Measurements from ENCODE around the gene UNK. TPM values are rescaled to one million over a fixed set of nuclear protein-coding genes. Genes with fewer than 3 reads are reported as not detected.

Gene UNK
- total RNA-seq, 1 experiment from 2014 or later = 15.6 TPM

DNA sequence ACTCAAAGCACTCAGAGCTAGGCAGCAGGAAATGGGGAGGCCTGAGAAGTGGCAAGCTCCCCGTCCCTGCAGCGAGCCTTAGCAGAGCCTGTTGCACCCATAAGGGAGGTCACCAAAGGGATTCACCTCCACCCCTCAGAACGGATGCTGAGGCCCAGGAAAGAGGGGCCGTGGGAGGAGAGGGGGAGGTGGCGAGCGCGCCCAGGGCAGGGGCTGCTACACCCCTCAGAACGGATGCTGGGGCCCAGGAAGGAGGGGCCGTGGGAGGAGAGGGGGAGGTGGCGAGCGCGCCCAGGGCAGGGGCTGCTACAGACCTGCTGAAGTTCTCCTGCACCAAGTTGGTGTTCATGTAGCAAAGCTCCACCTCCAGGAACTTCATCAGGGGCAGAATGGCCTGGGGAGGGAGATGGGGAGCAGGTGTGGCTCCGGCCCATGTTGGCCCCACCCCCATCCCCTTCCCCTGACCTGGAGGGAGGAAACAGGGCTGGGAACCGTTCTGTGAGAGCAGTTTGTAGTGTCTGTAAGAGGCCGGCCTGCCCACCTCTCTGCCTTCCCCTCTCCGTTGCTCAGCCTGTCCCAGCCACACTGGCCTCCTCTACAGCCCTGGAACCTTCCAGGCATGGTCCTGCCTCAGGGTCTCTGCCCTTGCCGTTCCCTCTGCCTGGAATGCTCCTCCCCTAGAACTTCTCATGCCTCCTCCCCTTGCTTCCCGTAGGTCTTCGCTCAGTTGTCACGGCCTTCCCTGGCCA lies 48.2 kb downstream of the UNK start:
- no peak for DNase-seq (ENCODE audit: low read depth)

DNA sequence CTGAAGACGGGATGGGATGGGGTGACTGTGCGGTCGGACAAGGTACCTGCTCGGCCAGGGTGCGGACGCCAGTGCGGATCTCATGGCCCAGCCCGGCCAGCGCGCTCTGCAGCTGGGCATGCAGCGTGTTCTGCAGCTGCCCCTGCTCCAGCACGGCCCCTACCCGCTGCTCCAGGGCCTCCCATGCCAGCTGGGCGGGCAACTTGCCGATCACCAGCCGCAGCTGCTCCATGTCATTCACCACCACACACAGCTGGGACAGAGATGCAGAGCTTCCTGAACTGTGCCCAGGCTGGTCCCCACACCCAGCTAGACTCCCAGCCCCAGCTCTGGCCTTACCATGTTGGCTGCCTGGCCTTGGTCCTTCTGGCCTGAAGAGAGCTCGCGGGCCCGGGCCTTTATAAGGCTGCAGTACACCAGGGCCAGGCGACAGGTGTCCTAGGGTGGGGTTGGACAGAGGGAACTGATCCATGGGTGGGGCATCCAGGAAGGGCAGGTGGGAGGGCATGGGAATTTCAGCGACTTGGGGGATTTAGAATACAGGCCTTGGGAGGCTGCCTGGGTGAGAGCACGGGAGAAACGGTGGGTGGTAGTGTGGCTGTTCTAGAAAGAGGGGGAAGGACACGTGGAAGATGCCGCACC lies 49.8 kb downstream of the UNK start:
- DNase-seq (ENCODE audit: low read depth) = no peak

DNA sequence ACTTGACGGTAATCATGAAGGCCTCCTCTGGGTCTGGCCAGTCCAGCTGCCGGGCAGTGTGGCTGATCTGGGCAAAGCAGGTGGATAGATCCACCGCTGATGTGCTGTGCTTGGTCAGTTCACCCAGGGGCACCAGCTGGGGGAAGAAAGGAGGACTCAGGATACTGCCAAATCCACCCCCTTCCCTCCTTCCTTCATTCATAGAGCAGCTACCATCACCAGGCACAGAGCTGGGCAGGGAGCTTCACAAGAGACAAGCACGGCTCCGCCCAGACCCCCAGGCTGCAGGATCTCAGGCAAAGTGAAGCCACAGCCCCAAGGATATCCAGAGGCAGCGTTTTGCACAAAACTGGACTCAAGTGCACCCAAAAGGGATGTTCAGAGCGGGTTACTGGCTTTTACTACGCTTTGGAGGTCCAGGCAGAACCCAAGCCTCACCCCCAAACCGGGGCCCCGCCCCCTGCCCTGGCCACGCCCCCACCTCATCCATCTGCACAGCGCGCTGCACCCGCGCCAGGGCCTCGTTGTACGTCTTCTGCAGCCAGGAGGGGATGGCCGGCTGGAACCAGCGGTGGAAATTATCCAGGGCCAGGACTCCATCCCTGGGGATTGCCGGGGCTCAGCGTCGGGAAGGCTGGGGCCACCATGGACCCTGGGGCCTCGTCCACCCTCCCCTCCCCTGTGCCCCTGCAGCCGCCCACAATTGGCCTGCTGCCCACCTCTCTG lies 50.5 kb downstream of the UNK start:
- DNase-seq (ENCODE audit: low read depth) = no peak

DNA sequence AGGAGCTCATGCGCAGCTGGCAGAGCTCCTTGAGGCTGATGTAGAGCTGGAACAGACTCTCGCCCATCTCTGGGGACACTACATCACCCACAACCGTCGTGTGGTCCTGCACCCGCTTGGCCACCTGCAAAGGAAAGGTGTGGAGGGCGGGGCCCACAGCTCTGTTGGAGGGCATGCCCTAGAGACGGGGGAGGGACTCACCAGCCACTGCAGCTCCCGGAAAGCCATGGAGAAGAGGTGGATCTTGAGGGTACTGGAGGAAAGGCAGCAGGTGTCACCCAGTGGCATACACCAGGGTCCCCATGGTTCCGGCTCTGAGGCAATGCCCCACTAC lies 51.0 kb downstream of the UNK start:
- DNase-seq (ENCODE audit: low read depth) = no peak

DNA sequence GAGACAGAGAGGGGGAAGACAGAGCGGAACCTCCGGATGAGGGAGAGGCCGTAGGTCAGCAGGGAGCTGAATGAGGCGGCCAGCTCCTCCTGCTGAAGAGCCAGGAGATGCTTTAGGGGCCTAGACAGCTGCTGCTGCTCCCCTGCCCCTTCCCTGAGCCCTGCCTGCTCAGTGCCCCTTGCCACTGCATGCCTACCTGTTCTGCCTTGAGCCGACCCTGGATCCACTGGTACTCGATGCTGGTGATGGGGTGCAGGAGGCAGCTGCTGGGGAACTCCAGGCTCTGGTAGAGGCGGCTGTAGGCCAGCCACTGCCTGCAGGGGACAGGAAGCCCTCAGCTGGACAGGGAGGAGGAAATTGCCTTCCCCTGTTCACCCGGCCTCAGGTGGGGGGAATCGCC lies 52.0 kb downstream of the UNK start:
- no peak for DNase-seq (ENCODE audit: low read depth)

DNA sequence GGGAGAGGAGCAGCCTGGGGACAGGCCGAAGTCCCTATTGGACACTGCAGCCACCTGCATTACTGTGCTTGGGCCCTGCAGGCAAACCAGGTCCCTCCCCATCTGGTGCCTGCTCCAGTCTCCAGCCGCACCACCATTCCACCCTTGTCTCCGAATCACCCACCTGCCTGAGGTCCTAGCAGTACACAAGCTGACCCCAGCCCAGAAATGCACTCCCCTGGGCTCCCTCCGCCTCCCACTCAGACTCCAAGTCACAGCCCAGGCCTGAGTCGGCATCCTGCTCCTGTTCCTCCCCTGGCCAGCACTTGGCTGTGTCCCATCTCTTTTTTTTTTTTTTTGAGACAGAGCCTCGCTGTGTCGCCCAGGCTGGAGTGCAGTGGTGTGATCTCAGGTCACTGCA lies 53.3 kb downstream of the UNK start:
- no peak for DNase-seq (ENCODE audit: low read depth)

DNA sequence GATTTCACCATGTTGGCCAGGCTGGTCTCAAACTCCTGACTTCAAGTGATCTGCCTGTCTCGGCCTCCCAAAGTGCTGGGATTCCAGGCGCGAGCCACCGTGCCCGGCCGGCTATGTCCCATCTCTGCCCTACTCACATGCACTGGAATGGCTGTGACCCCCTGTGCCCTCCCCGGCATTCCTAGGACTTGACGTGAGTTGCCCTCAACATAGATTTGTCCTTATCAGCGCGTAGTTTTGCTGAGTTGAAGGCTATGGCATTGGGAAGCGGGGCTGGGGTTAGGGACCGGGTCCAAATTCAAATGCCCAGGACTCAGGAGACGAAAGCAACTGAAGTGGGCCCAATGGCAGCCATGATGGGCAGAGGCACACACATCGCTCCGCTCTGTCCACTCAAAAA lies 53.8 kb downstream of the UNK start:
- no peak for DNase-seq (ENCODE audit: low read depth)

DNA sequence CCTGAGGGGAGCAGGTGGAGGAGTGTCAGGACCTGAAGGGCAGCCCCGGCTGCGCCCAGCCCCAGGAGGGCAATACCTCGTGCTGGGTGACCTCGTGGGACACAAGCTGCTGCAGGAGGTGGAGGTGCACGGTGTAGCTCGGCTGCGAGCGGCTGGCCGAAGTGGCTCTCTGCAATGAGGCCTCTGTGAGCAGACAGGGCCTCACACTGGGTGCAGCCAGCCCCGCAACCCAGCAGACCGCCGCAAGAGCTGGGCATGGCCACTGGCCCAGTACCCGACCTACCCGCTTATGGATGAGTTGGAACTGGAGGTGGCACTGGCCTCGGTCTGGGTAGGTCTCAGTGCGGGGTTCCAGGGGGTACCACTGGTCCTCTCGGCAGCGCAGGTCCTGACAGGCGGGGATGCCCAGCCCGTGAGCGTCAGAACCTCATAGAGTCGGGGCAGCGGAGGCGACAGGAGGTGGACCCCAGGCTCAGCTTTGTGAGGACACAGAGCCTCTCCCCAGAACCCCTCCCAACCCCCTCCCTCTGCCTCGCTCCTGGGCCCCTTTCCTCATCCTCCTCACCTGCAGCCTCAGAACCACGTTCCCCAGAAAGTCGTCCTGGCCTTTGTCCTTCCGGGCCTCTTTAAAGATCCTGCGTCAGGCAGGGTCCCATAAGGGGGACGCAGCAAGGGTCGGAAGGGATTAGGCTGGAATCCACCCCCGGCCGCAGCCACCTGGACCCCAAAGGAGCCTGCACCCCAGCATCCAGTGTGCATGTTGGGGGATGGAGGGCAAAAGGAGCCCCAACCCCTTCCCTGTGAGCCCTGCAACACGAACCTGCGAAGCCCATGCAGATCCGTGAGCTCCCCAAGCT lies 55.6 kb downstream of the UNK start:
- no peak for DNase-seq (ENCODE audit: low read depth)

DNA sequence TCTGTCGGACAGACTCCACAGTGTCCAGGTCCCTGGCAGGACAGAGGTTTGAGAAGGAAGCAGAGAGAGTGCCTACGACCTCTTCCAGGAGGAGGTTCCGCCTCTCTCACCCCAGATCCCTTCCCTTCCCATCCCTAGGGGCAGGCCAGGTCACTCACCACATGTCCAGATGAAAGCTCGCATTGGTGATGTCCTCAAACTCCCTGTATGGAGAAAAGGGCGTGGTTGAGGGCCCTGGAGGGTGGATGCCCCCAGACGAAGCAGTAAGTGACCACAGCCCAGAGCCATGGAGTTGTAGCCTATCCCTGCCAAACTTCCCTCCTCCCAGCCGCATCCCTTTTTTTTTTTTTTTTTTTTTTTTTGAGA lies 56.2 kb downstream of the UNK start:
- peak; percentile 36 for DNase-seq (ENCODE audit: low read depth)

DNA sequence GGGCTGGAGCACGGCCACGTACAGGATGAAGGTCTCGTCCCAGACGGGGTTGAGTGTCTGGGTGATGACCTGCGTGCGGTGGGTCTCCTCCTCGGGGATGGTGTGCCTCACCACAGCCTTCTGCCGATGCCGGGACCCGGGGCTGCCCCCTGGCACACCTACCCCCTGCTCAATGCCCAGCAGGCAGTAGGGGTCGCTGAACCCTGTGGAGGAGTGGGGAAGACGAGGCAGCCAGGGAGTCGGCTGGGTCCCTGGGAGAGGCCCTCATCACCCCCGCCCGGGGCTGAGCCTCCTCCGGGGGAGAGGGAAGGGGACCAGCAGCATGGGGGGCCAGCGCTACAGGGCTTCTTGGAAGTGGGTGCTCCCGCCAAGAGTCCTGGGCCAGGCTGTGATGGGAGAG lies 57.8 kb downstream of the UNK start:
- no peak for DNase-seq (ENCODE audit: low read depth)

DNA sequence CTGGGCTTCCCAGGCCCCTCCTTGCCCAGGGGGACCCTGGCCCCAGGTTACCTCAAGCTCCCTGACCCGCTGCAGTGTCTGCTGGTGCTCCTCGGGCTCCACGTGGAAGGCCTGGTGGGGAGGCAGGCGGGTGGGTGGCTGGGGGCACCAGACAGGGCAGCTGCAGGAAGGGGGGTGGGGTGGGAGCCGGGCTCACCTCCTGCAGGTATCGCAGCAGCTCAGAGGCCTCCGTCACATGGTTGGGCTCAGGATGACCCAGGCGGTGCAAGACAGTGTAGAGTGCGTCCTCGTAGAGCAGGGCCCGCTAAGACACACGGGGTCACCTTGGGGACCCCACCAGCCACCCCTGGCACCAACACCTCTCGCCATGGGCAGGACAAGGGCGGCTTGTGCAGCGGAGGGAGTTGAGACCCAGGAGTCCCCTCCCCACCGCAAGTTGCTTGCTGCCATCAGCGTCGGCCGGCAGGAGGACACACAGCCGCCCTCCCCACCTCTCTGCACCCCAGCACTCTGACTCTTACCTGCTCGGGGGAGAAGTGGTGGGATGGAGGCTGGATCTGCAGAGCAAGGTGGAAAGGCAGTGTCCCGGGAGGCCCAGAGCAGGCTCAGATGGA lies 58.5 kb downstream of the UNK start:
- DNase-seq (ENCODE audit: low read depth) = no peak

DNA sequence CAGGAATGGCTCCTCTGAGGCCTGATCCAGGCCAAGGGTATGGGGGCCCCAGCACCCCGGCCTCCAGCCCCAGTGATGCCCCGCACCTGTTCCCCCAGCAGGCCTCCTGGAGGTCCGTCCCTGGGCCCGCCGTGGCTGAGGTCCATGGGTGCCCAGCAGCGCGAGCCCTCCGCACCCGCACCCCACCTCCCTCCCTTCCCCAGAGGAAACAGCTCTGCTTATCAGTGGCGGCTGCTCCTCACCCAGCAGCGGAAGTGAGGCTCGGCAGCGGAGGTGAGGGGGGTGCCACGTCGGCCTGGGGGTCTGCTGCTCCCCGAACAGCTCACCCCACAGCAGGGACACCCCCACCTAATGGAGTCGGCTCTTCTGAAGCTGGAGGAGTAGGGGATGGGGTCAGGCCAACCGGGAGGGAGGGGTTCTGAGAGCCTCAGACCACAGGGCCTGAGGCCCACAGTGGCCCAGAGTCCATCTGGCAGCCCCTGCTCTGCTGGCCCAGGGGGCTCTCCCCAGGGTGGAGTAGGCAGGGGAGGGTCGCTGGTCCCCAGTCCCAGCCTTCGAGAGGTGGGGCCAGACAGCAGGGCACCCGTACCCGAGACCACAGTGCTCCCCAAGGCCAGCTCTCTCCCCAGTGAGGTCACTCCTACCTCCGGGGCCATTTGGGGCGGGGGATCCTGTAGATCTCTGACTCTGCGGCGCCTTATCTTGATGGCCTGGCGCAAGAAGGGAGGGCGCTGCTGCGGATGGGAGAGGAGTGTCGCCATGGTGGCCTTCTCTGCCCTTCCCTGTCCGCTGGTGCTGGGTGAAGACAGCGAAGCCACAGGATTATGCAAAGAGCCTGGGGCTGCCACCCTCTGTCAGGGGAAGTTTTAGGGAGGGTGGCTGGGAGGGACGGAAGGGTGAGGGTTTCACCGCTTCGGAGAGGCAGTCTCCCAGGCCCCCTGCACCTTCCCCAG lies 59.2 kb downstream of the UNK start, which contains the start of gene UNC13D:
Gene UNC13D (minus strand): TSS at position 828 of the 953 bp plus-strand sequence. CDS start 67 bp downstream, at position 761.
- no peak for DNase-seq (ENCODE audit: low read depth)

DNA sequence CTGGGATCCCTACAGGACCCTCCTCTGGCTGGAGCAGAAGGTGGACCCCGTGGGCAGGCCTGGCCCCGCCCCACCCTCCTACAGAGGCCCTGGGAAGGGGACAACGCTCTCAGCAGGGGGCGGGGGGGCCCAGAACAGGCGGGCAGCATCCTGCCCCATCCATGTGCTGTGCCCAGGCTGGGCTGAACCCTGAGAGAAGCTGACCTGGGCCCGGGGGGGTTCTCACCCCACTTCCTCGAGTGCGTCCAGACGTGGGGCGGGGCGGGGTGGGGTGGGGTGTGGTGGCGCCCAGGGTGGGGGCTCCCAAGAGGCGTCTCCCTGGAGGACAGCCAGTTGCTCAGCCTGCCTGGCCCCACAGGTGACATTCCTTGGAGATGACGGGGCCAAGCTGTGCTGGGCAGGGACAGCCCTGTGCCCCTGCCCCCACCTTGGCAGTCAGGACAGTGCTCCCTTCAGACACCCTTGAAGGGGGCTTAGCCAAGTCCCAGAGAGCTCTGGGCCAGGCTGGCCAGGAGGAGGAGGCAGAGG lies 60.0 kb downstream of the UNK start:
- no peak for DNase-seq (ENCODE audit: low read depth)

DNA sequence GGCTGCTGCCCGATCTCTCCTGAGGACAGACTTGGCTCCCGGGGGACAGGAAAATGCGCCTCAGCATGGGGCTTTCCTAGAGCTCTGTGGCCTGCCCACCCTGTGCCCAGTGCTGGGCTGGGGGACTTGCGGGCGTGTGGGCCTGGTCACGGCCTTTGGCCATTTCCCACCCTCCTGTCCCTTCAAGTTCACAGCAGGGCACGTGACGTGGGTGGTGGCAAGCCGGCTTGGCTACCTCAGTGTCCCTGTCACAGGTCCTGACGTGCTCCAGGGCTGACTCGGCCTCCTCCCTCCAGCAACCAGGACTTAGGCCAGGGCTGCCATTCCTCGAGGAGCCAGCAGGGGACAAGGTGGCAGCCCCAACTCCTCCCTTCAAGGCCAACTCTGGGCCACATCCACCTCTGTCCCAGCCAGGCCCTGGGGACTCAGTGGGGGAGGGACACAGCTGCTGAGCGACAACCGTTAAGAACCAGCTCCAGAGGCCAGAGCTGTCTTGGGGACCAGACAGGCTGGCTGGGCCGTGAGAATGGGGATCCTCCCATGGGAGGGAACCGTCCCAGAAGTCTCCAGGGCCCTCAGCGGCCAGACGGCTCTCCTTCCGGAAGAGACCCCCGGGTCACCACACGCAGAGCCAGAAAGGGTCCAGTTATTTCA lies 60.6 kb downstream of the UNK start:
- peak; percentile 60 for DNase-seq (ENCODE audit: low read depth)

DNA sequence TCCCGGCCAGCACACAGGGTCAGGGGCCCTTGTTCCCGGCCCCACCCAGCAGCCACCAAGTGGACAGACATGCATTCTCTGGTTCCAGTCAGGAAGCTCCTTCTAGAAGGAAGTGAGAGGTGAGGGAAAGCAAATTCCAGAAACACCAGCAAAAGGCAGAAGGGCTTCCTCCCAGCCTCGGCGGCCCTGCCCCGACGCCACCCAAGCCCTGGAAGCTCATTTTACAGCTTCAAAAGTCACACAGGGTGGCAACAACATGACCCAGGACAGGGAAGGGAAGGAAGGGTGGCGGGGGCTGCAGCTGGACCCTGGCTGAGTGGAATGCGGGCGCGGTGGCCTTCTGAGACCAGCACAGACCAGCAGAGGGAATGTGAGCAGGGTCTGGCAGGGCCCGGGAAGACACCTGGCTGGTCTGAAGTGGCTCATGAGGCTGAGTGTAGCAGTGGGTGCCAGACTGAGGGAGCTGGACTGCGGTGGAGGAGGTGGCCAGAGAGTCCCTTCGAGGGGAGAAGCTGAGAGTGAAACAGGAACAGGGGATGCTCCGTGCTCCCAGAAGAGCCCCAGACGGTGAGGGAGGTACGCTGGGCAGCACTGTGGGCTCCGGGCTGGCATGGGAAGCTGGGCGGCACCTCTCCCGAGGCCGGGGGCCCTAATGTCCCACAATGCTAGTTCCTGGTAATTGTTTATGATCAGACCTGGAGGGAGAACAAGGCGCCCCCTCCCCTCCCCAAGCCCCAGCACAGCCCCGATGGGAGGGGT lies 61.5 kb downstream of the UNK start:
- no peak for DNase-seq (ENCODE audit: low read depth)

DNA sequence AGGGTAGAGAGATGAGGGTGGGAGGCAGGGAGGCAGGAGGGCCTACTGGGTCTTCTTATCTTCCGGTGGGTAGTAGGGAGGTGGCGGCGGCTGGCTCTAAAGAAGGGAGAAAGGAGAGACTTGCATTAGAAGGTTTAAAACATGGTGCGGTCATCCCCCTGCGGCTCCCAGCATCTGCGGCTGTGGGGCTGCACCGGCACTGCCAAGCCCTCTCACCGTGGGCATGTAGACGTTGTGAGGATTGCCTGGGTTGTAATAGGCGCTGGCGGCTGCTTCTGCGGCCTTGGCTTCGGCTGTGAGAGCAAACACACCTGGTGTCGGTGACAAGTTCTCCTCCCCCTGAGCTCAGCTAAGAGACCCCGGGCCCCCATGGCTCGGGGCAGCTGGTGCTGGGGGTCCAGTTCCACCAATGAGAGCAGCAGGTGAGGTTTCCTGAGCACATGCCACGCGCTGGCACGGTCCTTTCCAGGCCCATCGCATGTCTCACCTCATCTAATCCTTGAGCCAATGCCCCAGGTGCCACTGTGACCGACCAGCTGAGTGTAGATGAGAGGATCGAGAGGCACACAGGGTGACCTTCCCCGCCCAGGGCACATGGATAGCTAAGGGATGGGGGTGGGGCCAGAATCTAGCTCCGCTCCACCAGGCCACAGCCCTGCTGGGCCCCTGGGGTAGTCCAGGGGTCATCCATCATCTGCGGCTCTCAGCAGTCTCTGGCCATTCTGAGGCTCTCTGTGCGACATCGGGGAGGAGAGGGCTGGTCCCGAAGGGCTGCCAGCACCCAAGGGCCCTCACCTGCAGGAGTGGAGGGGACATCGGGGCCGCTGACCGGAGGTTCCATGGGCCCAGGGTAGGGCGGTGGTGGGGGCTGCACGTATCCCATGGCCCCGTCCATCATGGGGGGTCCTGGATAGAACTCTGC lies 62.3 kb downstream of the UNK start:
- DNase-seq (ENCODE audit: low read depth) = no peak

DNA sequence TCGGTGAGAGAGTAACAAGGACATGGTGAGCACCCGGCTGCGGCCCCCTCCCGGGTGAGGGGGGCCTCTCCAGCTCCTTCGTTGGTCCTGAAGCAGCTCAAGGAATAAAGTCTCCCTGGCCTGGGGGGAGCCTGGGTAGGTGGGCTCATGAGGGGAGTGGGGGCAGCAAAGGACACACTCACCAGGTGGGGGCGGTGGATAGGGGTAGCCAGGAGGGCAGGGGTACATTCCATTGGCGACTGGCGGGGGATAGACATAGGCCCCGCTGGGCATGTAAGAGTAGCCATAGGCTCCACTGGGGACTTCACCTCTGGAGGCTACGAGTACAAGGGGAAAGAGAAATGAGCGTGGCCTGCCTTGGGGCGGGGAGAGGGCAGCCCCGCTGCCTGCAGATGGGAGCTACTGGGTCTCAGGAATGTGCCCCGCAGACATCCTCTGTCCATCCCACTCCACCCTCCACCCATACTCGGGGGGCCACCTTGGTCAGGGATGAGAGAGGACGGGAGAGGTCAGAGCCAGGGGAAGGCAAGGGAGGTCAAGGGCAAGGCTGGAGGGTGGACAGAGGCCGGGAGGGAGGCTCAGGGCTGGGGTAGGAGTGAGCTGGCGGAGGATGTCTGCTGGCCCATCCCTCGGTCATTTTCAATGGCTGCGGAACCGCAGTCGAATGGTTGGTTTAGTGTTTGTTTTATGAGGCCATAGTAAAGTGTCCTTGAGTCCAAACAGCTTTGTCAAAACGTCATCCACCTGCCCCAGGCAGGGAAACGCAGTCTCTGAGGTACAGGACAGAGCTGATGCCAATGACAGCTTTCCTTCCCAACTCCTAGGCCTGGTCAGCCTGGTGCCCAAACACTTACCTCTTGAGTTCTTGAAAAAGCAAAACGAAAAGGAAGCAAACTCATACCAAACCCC lies 63.3 kb downstream of the UNK start:
- no peak for DNase-seq (ENCODE audit: low read depth)
